Cardiac fibroblast (primary cell): ENCODE results near the gene KCNJ4.

Source experiments
- DNase-seq, 2 donors: peaks; one replicate each; pipeline versions ENCODE4 v3.0.0 to v3.0.0-alpha.2; 2010; ENCODE audit warnings: low read depth in 2 of 2
- H3K4me3 ChIP-seq, 2 donors: replicated peaks in 1 of 2; 1 replicate in 1 of 2; 2 replicates in 1 of 2; pipeline ENCODE4 v1.5.1; 2011; ENCODE audit warnings: low read depth in 2 of 2, low read length in 2 of 2, mild to moderate bottlenecking in 2 of 2, moderate library complexity in 1 of 2
- TF ChIP-seq, protein P1 (sequence below): IDR thresholded peaks from one replicate; pipeline ENCODE4 v1.5.1; 2011; ENCODE audit warnings: low read depth, mild to moderate bottlenecking, low read length, inconsistent platforms

KCNJ4 gene

DNA sequence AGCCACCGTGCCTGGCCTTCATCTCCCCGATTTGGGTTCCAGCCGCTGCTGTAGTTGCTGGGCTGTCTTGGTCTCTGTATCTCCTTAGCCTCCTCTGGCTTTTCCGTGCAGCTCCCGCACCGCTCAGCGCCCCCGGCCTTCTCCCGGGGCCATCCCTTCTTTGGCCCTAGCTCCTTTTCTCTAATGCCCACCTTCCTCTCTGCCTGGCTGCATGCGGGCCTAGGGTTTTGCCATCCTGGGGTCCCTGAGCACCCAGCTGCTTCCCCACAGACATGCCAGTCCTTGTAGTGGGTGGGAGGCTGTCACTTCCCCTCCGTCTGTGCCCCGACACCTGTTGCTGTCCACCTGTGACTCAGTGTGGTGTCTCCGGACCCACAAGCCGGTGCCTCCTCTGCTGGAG lies 36.4 kb downstream of the KCNJ4 start:
- no peak for DNase-seq
- H3K4me3 ChIP-seq, result no peak overlapping the region
- TF ChIP-seq, protein P1, sequence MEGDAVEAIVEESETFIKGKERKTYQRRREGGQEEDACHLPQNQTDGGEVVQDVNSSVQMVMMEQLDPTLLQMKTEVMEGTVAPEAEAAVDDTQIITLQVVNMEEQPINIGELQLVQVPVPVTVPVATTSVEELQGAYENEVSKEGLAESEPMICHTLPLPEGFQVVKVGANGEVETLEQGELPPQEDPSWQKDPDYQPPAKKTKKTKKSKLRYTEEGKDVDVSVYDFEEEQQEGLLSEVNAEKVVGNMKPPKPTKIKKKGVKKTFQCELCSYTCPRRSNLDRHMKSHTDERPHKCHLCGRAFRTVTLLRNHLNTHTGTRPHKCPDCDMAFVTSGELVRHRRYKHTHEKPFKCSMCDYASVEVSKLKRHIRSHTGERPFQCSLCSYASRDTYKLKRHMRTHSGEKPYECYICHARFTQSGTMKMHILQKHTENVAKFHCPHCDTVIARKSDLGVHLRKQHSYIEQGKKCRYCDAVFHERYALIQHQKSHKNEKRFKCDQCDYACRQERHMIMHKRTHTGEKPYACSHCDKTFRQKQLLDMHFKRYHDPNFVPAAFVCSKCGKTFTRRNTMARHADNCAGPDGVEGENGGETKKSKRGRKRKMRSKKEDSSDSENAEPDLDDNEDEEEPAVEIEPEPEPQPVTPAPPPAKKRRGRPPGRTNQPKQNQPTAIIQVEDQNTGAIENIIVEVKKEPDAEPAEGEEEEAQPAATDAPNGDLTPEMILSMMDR, result no peak

DNA sequence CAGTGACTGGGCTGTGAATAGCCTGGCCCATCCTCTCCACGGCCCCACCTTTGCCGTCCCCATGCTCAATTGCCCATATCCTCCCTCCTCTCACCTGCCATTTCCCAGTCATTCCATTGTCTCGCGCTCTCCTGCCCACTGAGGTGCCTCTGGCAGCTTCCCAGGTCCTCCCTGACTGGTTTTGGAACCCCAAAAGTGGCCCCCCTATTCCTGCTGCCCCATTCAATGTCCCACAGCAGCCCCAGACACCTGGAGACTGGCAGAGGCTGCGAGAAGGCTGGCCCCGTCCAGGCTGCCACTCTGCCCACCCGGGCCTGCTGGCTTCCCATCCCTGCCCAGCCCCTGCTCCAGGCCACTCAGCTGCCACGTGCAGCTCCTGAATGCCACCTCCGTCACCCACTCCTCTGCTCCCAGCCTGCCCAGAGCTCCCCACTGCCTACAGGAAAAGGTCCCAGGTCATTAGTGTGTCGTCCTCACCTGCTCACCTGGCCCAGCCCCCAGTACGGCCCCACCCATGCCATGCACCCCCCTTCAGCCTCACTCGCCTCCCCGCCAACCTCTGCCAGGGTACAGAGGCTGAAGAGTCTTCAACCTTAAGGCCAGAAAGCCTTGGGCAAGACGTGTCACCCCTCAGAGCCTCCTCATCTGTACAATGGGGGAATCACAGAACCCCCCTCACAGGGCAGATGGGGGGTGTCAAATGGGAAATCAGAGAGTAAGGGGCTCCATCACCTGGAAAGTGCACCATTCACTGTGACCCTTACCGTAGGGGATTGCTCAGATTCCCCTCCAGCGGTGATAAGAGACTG lies 37.5 kb downstream of the KCNJ4 start:
- no peak for DNase-seq
- TF ChIP-seq, protein P1, result no peak
- no peak overlapping the region for H3K4me3 ChIP-seq

DNA sequence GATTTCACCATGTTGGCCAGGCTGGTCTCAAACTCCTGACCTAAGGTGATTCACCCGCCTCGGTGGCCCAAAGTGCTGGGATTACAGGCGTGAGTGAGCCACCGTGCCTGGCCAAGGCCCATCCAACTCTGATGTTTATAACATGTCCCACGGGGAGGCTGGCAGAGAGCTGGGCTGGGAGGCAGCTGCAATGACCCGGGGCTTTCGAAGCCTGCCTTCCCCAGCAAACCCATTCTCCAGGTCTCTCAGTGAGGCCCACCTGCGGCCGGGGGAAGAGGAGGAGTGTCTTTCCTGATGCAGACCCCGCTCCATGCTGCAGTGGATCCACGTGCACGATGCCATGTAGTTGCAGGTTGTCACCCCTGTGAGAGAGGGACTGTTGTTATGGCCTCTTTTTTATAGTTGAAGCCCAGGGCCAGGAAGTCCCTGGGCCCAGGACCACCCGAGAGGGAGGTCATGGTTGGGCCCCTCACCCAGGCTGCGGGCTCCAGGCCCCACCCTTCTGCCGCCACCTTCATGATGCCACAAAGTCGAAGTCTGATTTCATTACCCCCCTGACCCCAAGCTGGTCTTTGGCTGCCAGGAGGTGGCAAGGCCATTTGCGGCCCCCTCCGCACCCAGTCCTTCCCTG lies 38.3 kb downstream of the KCNJ4 start:
- H3K4me3 ChIP-seq, result no peak overlapping the region
- TF ChIP-seq, protein P1, result no peak
- DNase-seq, result no peak

DNA sequence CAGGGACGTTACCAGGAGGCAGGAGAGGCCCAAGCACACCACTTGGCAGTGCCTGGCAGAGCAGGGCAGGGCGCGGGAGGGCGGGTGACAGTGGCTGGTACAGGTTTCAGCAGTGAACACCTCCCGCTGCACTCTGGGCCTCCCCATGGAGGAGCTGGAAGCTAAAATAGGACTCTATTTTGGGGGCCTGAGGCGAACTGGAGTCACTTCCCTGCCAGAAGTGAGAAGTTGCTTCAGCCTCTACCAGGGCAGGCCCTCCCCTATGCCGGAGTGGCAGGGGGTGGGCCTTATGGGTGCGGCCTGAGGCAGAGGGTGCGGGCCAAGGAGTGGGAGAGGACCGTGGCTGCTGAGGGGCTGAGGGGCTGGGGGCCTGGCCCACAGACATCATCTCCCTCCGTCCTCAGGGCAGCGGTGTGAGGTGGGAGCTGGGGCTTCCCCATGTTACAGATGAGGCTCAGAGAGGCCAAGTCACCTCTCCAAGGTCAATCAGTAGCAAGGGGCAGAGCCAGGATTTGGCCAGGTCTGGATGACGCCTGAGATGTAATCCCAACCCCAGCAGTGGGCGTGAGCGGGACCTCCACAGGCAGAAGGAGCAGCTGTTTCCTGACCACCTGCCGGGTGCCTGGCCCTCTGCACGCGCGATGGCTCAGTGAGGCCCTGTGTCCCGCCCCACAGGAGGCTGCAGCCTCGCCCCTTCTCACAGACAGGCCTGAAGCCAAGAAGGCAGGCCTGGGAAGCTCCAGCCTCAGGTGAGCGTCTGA lies 39.3 kb downstream of the KCNJ4 start:
- H3K4me3 ChIP-seq, result no peak overlapping the region
- DNase-seq, result no peak
- TF ChIP-seq, protein P1, result no peak

DNA sequence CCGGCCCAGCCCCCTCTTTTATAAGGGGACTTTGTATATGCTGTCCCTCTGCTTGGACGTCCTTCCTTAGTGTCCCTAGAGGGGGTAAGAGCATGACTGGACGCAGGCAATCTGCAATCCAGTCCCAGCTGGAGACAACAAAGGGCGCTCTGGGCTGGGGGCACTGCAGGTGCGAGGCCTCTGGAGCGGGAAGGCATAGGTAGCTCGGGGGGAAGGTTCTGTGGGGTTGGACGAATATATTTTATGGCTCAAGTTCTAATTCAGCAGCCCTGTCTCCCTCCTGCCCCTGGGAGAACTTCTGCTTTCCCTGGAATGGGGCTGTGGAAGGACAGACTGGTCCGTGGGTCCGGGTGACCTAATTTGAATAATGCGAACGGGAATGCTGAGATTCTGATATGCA lies 40.0 kb downstream of the KCNJ4 start:
- H3K4me3 ChIP-seq, result no peak overlapping the region
- TF ChIP-seq, protein P1, result no peak
- no peak for DNase-seq

DNA sequence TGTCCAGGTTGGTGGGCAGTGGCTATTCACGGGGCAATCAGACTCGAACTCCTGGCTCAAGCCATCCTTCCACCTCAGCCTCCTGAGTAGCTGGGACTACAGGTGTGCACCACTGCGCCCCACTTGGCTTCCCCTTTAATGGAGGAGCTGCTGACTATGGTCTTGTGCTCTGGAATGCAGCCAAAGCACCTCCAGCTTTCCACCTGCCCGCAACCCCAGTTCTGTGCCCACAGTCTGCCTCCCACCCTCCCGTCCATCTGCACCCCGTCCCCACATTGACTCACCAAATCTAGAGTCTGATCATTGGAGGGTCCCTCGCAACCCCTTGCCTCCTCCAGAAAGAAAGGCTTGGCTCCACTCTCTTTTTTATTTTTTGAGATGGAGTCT lies 41.0 kb downstream of the KCNJ4 start:
- DNase-seq, result no peak
- no peak overlapping the region for H3K4me3 ChIP-seq
- TF ChIP-seq, protein P1, result no peak
